Small intestine (tissue), 7 donors: ENCODE results near the gene LYPLAL1. TPM values are rescaled to one million over a fixed set of nuclear protein-coding genes. Genes with fewer than 3 reads are reported as not detected.

ENCODE experiments used
- DNase-seq, 2 donors: peaks; one replicate each; pipeline versions ENCODE4 v3.0.0 to v3.0.0-alpha.2; 2013
- FAIRE-seq: peaks from 2 replicates; lab custom pipeline; 2012; peaks lifted over from hg19 to GRCh38; lab: Jason Lieb, UNC
- H3K27ac ChIP-seq, 3 donors: one replicate each; pipeline ENCODE4 v1.5.1; 2013; ENCODE audit warnings: low read length in 2 of 3, mild to moderate bottlenecking in 2 of 3, control low read depth in 1 of 3, inconsistent platforms in 1 of 3, low read depth in 1 of 3, moderate library complexity in 1 of 3
- H3K27me3 ChIP-seq, 3 donors: one replicate each; pipeline ENCODE4 v1.6.1; 2013; ENCODE audit warnings: low read length in 3 of 3, inconsistent platforms in 1 of 3; ENCODE audit not compliant: control insufficient read depth in 3 of 3, insufficient read depth in 3 of 3
- H3K36me3 ChIP-seq, 3 donors: one replicate each; pipeline ENCODE4 v1.6.1; 2013; ENCODE audit warnings: low read length in 3 of 3, inconsistent platforms in 1 of 3, low read depth in 1 of 3, mild to moderate bottlenecking in 1 of 3, moderate library complexity in 1 of 3; ENCODE audit not compliant: control insufficient read depth in 3 of 3, insufficient read depth in 2 of 3
- H3K4me1 ChIP-seq, 3 donors: one replicate each; pipeline ENCODE4 v1.6.1; 2013; ENCODE audit warnings: low read length in 2 of 3, inconsistent platforms in 1 of 3, low read depth in 1 of 3, mild to moderate bottlenecking in 1 of 3, moderate library complexity in 1 of 3; ENCODE audit not compliant: control insufficient read depth in 3 of 3, insufficient read depth in 2 of 3
- H3K4me3 ChIP-seq, 3 donors: one replicate each; pipeline ENCODE4 v1.5.1; 2013; ENCODE audit warnings: low read length in 3 of 3, control low read depth in 1 of 3, inconsistent platforms in 1 of 3, low read depth in 1 of 3, mild to moderate bottlenecking in 1 of 3, moderate library complexity in 1 of 3
- H3K9me3 ChIP-seq, 2 donors: one replicate each; pipeline ENCODE4 v1.6.1; 2013; ENCODE audit warnings: low read depth in 1 of 2, low read length in 1 of 2; ENCODE audit not compliant: control insufficient read depth in 2 of 2, insufficient read depth in 1 of 2
- WGBS, 3 donors: extraction: QIAGEN DNeasy Blood & Tissue Kit; methylation state at CpG; one replicate each; pipeline ENCODE4 v1.1.7; 2013; 5-methylcytosine and 5-hydroxymethylcytosine counted together
- polyA plus RNA-seq, 4 donors: library from polyadenylated mRNA; stranded (reverse) in 3 of 4; unstranded in 1 of 4; fragments of 200-250 nt in 3 of 4; fragments of 120-200 nt in 1 of 4; gene quantifications; one replicate each; pipeline versions ENCODE4 v1.2.1 to v1.2.3, GENCODE V29; 2013
- donor health status: healthy with polysubstance abuse.
- donor health status: control.
- donor health status: control.
- donor health status: Bipolar disorder and iron deficiency.
- donor health status: healthy.

The LYPLAL1 gene
- polyA plus RNA-seq, 4 donors: 16.2 to 36.9 (median 28.3) TPM

- Histone ChIP-seq H3K27me3 (no peaks in the 10 kb centered on the region), H3K4me3 (no peak overlapping the region), H3K27ac (no peak overlapping the region), H3K9me3 (no peaks in the 10 kb centered on the region), H3K4me1 (peaks cover 0 to 5% (median 0%) of the 10 kb centered on the region in 3 donors), H3K36me3 (no peaks in the 10 kb centered on the region)
- DNase-seq (no peak), FAIRE-seq (no peak)
- WGBS, 3 donors: 97 to 99% (median 98%) methylated on average over 2 of the region's 2 CpGs
Observed at GRCh38 chr1:219172821-219173220, 857 bp upstream of the LYPLAL1 start.

- peak overlapping the region; percentile 70 to 95 (median 89) for H3K4me3 ChIP-seq
- H3K36me3 ChIP-seq: no peaks in the 10 kb centered on the region
- WGBS, 3 donors: 36 to 39% (median 37%) methylated on average over 6 of the region's 6 CpGs
- DNase-seq: no peak
- no peak for FAIRE-seq
- H3K4me1 ChIP-seq: peaks cover 0 to 5% (median 0%) of the 10 kb centered on the region in 3 donors
- H3K9me3 ChIP-seq: no peaks in the 10 kb centered on the region
- no peaks in the 10 kb centered on the region for H3K27me3 ChIP-seq
- peak overlapping the region; percentile 17 to 46 (median 20) for H3K27ac ChIP-seq
Observed at GRCh38 chr1:219173434-219173757, 282 bp upstream of the LYPLAL1 start.

- 11 to 25% (median 14%) methylated on average over 11 of the region's 11 CpGs for WGBS, 3 donors
- Histone ChIP-seq H3K27me3 (no peaks in the 10 kb centered on the region), H3K4me1 (peaks cover 0 to 5% (median 2%) of the 10 kb centered on the region in 3 donors), H3K4me3 (peak overlapping the region; percentile 70 to 95 (median 89)), H3K27ac (peak overlapping the region; percentile 78 to 96 (median 87)), H3K36me3 (no peaks in the 10 kb centered on the region), H3K9me3 (no peaks in the 10 kb centered on the region)
- FAIRE-seq (no peak), DNase-seq (peak; percentile 59 to 63)
Observed at GRCh38 chr1:219174460-219175211, 958 bp downstream of the LYPLAL1 start.

GRCh38 chr1:219175212-219175564, 1.5 kb downstream of the LYPLAL1 start:
- Histone ChIP-seq H3K27me3 (no peaks in the 10 kb centered on the region), H3K9me3 (no peaks in the 10 kb centered on the region), H3K36me3 (peaks cover 0 to 4% (median 2%) of the 10 kb centered on the region in 3 donors), H3K4me3 (peak overlapping the region in 2 of 3 donors; percentile 70 to 95), H3K27ac (peak overlapping the region in 1 of 3 donors; percentile 78), H3K4me1 (peaks cover 0 to 5% (median 2%) of the 10 kb centered on the region in 3 donors)
- WGBS, 3 donors: 68 to 79% (median 74%) methylated on average over 3 of the region's 3 CpGs
- FAIRE-seq (no peak), DNase-seq (no peak)

GRCh38 chr1:219176168-219176567, 2.5 kb downstream of the LYPLAL1 start:
- no peak for DNase-seq
- Histone ChIP-seq H3K9me3 (no peaks in the 10 kb centered on the region), H3K36me3 (peaks cover 0 to 4% (median 2%) of the 10 kb centered on the region in 3 donors), H3K27me3 (no peaks in the 10 kb centered on the region), H3K4me3 (no peak overlapping the region), H3K27ac (no peak overlapping the region), H3K4me1 (peaks cover 0 to 5% (median 2%) of the 10 kb centered on the region in 3 donors)
- no peak for FAIRE-seq
- 97% methylated on average over 4 of the region's 4 CpGs for WGBS, 3 donors

- Histone ChIP-seq H3K4me3 (no peak overlapping the region), H3K4me1 (peaks cover 0 to 5% (median 2%) of the 10 kb centered on the region in 3 donors), H3K27ac (no peak overlapping the region), H3K9me3 (no peaks in the 10 kb centered on the region), H3K27me3 (no peaks in the 10 kb centered on the region), H3K36me3 (peaks cover 0 to 4% (median 2%) of the 10 kb centered on the region in 3 donors)
- DNase-seq: no peak
- no peak for FAIRE-seq
- 52 to 73% (median 60%) methylated on average over 3 of the region's 3 CpGs for WGBS, 3 donors
Observed at GRCh38 chr1:219177363-219177762, 3.7 kb downstream of the LYPLAL1 start.

GRCh38 chr1:219177940-219178339, 4.3 kb downstream of the LYPLAL1 start:
- DNase-seq: no peak
- Histone ChIP-seq H3K9me3 (no peaks in the 10 kb centered on the region), H3K36me3 (peaks cover 0 to 4% (median 2%) of the 10 kb centered on the region in 3 donors), H3K27me3 (no peaks in the 10 kb centered on the region), H3K27ac (no peak overlapping the region), H3K4me1 (peaks cover 0 to 5% (median 2%) of the 10 kb centered on the region in 3 donors), H3K4me3 (no peak overlapping the region)
- WGBS, 3 donors: 85 to 95% (median 88%) methylated on average over 1 of the region's 1 CpG
- FAIRE-seq: no peak

GRCh38 chr1:219179293-219179692, 5.6 kb downstream of the LYPLAL1 start:
- FAIRE-seq: no peak
- Histone ChIP-seq H3K4me3 (no peak overlapping the region), H3K4me1 (peaks cover 0 to 2% (median 2%) of the 10 kb centered on the region in 3 donors)

More at GRCh38 chr1:219179293-219179692, 5.6 kb downstream of the LYPLAL1 start:
- H3K36me3 ChIP-seq: peaks cover 0 to 4% (median 2%) of the 10 kb centered on the region in 3 donors
- H3K9me3 ChIP-seq: no peaks in the 10 kb centered on the region
- H3K27ac ChIP-seq: no peak overlapping the region
- DNase-seq: no peak
- no peaks in the 10 kb centered on the region for H3K27me3 ChIP-seq
